ENCODE measurements around the gene MOGAT2.
"Not testable (repeated sequence)": the region's sequence is repeated elsewhere in the genome, so short reads cannot be mapped to it uniquely, and the experiment has no call there.

The MOGAT2 gene

DNA sequence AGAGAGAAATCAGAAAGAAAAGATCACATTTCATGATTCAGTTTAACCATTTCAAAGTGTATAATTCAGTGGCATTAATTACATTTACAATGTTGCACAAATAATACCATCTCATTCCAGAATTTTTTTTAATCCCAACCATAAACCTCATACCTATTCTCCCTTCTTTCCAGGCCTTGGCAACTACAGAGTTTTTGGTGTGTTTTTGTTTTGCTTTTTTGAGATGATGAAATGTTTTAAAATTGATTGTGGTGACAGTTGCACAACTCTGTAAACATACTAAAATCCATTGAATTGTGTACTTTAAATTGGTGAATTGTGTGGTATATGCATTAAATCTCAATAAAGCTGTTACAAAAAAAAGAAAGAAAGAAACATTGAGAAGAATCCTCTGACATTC, 37.3 kb downstream of the MOGAT2 start:
- in situ Hi-C loops (cut with HindIII; ENCODE audit: low sequenced_read_pairs): not testable (repeated sequence)

GRCh38 chr11:75757651-75758050, 40.0 kb downstream of the MOGAT2 start:
- in situ Hi-C loops (cut with HindIII; ENCODE audit: low sequenced_read_pairs): no loop called here

- in situ Hi-C loops (cut with HindIII; ENCODE audit: low sequenced_read_pairs): no loop called here
Observed at GRCh38 chr11:75759832-75760231, 42.2 kb downstream of the MOGAT2 start.

DNA sequence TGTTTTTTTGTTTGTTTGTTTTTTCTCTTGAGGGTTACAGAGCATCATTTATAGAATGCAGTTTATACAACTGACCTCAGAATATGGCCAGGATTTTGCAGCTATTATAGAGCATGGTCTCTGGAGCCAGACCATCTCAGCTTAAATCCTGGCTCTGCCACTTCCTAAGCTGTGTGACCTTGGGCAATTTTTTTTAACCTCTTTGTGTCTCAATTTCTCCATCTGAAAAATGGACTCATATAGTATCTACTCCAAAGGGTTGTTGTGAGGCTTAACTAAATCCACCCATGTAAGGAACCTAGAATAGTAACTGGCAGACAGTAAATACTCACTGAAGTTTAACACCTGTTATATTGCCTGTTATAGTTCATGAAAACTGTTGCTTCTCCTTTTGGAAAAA, 42.6 kb downstream of the MOGAT2 start:
- in situ Hi-C loops (cut with HindIII; ENCODE audit: low sequenced_read_pairs): no loop called here

- in situ Hi-C loops (cut with HindIII; ENCODE audit: low sequenced_read_pairs): no loop called here
Observed at GRCh38 chr11:75760710-75761493, 43.3 kb downstream of the MOGAT2 start.

DNA sequence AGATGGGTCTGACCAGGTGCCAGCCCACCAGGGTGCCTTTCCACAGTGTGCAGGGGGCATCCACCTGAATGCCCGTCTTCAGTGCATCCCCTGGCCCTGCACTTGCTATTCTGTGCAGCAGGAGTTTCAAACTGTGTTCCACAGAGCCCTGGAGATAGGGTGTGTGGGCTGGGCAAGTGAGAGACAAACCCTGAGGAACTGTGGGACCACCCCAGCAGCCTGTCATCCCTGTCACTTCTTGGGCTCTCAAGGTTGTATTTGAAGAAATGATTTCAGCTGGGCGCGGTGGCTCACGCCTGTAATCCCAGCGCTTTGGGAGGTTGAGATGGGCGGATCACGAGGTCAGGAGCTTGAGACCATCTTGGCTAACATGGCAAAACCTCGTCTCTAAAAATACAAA, 44.5 kb downstream of the MOGAT2 start:
- in situ Hi-C loops (cut with HindIII; ENCODE audit: low sequenced_read_pairs): no loop called here

- in situ Hi-C loops (cut with HindIII; ENCODE audit: low sequenced_read_pairs): no loop called here
Observed at GRCh38 chr11:75762885-75763284, 45.2 kb downstream of the MOGAT2 start.

DNA sequence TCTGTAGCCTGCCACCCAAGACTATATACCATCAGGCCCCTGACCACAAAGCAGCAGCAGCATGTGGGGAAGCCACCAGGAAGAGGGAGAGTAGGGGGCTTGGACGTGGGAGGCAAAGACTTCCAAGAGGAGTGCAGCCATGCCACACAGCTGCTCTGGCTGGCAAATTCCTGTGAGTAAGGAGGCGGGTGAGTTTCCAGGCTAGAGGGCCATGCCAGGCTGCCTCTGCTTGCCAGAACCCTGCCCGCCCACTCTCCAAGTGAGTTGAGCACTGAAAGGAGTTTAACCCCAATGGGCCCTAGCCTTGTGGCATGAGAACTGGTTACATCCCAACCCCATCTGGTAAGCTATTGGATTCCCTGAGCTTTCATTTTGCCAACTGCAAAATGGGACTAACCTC, 46.2 kb downstream of the MOGAT2 start:
- in situ Hi-C loops (cut with HindIII; ENCODE audit: low sequenced_read_pairs): no loop called here

DNA sequence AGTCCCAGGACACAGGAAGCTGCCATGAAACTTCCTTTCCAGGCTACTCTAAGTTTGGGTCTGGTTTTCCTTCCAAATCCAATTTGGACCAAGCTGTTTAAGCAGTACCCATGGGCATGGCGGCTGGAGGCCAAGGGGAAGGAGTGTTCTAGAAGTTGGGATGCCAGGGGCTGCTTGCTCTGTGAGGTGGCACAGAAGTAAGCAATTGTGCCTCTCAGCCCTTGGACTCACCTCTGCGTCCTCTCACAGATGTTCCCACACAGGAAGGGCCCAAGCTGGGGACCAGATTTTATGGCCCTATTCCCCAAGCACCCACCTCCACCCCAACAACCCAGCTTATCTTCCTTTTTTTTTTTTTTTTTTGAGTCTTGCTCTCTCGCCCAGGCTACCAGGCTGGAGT, 47.5 kb downstream of the MOGAT2 start:
- in situ Hi-C loops (cut with HindIII; ENCODE audit: low sequenced_read_pairs): no loop called here

DNA sequence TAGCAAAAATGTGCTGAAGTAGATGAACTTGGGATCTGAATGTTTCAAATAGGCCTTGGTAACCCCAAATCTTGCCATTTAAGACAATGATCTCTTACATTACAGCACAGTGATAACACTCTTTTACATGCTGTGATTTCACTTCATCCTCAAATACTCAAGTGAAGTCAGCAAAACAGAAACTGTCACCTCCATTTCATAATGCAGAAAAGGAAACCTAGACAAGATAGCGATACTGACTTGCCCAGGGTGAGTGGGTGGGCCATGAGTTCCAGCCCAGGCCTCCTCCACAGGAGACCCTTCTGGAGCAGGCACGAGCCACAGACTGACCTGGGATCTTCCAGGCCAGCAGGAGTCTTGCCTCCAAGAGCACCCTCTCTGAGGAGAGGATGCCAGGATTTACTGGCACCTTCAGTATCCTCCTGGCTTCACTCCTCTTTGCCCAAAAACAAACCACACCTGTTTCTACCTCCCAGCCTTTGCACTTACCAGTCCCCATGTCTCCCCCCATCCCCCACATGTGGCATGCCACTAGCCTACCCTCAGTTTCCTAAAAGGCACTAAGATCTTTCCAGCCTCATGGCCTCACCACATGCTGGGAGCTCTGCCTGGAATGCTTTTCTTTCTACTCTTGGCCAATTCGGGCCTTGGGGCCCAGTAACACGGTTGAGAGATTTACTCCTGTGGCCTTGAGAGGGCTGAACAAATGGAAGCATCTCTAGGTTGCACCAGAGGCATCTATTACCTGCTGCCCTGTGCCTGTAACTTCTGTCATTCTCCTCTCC, 49.0 kb downstream of the MOGAT2 start:
- in situ Hi-C loops (cut with HindIII; ENCODE audit: low sequenced_read_pairs): no loop called here

- in situ Hi-C loops (cut with HindIII; ENCODE audit: low sequenced_read_pairs): no loop called here
Observed at GRCh38 chr11:75767228-75767572, 49.6 kb downstream of the MOGAT2 start.

GRCh38 chr11:75767793-75768111, 50.1 kb downstream of the MOGAT2 start:
- in situ Hi-C loops (cut with HindIII; ENCODE audit: low sequenced_read_pairs): no loop called here

DNA sequence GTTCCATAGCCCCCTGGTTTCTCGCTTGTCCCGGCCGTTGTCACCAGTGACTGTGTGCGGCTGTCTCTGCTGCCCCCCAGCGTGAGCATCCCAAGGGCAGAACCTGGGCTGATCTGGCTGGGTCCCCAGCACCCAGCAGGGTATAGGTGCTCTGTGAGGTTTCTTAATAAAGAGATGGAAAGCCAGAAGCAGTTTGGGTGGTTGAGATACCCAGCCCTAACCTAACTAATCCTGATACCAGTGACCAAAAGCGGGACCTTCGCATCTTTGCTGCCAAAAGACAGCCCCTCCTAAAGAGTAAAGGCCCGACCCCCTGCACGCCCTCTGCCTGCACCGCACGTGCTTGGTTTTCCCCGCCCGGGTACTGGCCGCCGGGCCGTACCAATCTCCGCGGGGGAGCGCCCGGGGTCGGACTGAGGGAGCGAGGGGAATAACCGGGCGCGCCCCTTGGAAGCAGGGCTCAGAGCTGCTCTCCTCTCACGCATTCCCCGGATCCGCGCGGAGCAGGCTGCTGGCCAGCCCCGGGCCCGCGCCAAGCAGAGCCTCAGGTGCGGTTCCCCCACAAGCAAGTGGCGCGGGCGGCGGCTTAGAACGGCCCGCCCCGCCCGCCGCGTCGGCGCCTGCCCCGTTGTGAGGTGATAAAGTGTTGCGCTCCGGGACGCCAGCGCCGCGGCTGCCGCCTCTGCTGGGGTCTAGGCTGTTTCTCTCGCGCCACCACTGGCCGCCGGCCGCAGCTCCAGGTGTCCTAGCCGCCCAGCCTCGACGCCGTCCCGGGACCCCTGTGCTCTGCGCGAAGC, 50.7 kb downstream of the MOGAT2 start, which contains the start of gene DGAT2:
Gene DGAT2 (plus strand): TSS at position 667 of the 797 bp plus-strand sequence. CDS start 214 bp downstream, outside the sequence.
- in situ Hi-C loops (cut with HindIII; ENCODE audit: low sequenced_read_pairs): no loop called here

GRCh38 chr11:75768909-75769771, 51.5 kb downstream of the MOGAT2 start:
- in situ Hi-C loops (cut with HindIII; ENCODE audit: low sequenced_read_pairs): no loop called here

DNA sequence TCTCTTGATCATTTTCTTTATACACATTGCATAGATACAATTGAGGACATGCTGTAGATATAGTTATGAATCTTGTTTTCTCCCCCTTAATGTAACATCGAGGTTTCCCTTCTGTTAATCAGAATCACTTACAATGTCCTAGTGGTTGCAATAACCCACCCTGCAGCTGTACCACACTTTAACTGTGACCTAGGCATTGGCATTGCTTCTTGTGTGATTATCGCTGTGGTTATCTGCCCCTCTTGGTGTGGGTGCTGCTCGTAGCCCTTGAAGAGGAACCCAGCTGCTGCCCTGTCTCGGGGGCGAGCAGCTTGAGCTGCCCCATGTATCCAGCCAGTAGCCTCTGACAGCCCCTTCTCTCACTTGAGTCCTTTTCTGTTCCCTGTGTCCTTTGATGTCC, 52.5 kb downstream of the MOGAT2 start:
- in situ Hi-C loops (cut with HindIII; ENCODE audit: low sequenced_read_pairs): no loop called here

DNA sequence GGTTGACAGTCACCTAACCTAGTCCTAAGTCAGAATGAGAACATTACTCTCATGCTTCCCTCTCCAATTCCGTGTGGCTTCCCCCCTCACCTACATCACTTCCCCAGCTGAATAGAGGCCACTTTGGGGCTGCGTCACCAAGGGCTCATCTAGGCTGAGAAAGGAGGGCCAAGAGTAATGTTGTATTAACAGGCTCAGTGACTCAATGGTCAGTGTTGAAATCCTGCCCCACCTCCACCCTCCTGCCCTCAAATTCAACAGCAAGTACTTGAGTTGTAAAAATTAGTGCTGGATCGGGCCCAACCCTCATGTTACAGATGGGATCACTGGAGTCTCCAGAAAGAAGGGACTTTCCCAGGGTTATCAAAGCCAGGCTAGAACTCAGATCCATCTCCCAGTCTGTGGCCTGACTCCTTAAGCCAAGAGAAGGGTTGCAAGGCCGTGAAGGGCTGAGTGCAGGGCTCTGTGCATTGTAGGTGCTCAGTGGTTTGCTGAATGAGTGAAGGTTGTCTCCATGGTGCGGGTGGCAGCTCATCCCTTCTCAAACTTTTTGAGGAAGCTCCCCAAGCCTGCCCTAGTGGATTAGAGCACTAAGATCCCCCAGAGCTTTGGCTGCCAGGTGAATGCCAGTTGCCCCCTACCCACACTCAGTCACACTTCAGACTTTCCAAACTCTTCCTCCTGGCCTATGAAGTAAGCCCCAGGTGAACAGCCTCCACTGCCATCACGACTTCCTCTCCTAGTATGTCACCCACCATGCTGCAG, 54.2 kb downstream of the MOGAT2 start:
- in situ Hi-C loops (cut with HindIII; ENCODE audit: low sequenced_read_pairs): no loop called here

DNA sequence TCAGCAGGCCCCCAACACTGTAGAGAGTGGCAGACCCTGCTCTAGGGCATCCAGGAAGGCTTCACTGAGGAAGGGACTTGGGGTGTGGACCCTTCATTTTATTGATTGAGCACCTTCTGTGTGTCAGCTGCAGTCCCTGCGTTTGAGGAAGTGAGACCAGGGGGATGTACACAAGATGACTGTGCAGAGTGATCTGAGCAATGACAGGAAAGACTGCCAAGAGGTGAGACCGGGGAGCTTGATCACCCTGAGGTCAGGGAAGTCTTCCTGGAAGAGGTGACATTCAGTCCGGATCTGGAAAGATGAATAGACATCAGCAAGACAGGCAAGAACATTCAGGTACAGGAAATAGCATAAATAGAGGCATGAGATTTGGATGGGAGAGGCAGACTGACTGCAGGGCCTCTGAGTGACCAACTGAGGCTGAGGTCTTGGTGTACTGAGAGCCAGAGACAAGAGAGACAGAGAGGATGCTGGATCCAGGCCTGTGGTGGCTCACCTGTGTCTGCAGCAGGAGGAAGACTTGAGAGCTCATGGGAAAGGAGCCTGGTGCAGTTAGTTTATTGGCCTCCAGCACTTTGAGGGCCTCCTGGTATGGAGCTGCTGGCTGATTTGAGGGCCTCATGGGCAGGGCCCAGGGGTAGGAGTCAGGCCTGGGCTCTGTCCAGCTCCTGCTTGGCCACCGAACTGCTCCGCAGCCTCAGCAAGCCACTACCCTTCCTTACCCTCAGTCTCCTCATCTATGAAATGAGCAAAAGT, 56.1 kb downstream of the MOGAT2 start:
- in situ Hi-C loops (cut with HindIII; ENCODE audit: low sequenced_read_pairs): no loop called here

DNA sequence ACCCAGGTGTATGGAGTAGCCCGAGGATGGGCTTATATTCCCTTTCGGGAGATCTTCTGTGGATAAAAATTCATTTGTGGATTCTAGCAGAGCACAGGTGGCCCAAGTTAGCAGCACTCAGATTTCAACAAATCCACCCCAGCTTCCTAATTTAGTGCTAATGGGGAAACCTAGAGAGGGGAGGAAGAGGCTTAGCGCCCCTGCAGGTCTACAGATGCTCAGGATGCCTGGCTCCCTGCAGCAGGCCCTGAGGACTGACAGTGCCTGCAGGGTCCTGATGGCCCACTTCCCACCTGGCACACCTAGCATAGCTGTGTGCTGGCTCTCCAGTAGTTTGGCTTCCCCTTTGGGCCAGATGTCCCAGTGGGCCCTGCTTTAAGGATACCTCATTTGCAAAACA, 57.4 kb downstream of the MOGAT2 start:
- in situ Hi-C loops (cut with HindIII; ENCODE audit: low sequenced_read_pairs): no loop called here

- in situ Hi-C loops (cut with HindIII; ENCODE audit: low sequenced_read_pairs): no loop called here
Observed at GRCh38 chr11:75776546-75776945, 58.9 kb downstream of the MOGAT2 start.
